NB4 (cell line): ENCODE measurements around the gene PTCD1.

Experiments used
- DNase-seq: peaks from one replicate; pipeline ENCODE4 v3.0.0; 2010; ENCODE audit warnings: low read depth
- H3K4me3 ChIP-seq: one replicate; pipeline ENCODE4 v1.5.1; 2011; ENCODE audit warnings: mild to moderate bottlenecking, low read depth, low read length, moderate library complexity
- CTCF ChIP-seq: IDR thresholded peaks from one replicate; pipeline ENCODE4 v1.5.1; 2012; ENCODE audit warnings: low read depth, low read length
- MYC ChIP-seq: IDR thresholded peaks from 2 replicates; pipeline ENCODE4 v1.6.1; 2011; ENCODE audit warnings: low read depth, low read length
- POLR2A ChIP-seq: IDR thresholded peaks from 2 replicates; pipeline ENCODE4 v1.6.1; 2011; ENCODE audit warnings: mild to moderate bottlenecking; ENCODE audit not compliant: insufficient read length; ENCODE audit errors: extremely low read depth
- TF ChIP-seq, protein P1 (sequence below): IDR thresholded peaks from 2 replicates; pipeline ENCODE4 v1.6.1; 2011; ENCODE audit warnings: low read depth, low read length

PTCD1 gene

GRCh38 chr7:99428972-99429566, 9.5 kb downstream of the PTCD1 start:
- no peak for DNase-seq
- no peak overlapping the region for H3K4me3 ChIP-seq
- TF ChIP-seq CTCF = no peak
- TF ChIP-seq, protein P1, sequence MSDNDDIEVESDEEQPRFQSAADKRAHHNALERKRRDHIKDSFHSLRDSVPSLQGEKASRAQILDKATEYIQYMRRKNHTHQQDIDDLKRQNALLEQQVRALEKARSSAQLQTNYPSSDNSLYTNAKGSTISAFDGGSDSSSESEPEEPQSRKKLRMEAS = no peak
- no peak for TF ChIP-seq POLR2A
- TF ChIP-seq MYC = no peak

- no peak for TF ChIP-seq POLR2A
- H3K4me3 ChIP-seq = no peak overlapping the region
- DNase-seq = no peak
Observed at GRCh38 chr7:99424932-99425730, 13.5 kb downstream of the PTCD1 start.

DNA sequence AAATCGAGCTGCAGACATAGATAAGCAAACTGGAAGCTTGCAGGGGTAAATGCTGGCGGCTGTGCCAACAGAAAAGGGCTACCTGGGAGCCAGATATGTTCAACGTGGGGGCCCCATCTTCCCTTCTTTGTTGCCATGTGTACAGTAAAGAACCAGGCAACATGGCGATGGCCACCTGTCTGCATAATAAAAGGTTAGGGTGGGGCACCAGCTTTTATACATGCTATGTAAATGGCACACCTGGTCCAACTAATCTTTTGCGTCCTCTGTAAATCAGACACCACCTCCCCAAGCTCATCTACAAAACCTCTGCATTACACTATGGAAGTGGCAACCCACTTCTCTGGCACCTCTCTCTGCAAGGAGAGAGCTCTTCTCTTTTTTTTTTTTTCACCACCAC, 16.0 kb downstream of the PTCD1 start:
- TF ChIP-seq POLR2A (no peak), CTCF (no peak), MYC (no peak)
- TF ChIP-seq, protein P1 = no peak
- no peak overlapping the region for H3K4me3 ChIP-seq
- DNase-seq = no peak

GRCh38 chr7:99422186-99422585, 16.4 kb downstream of the PTCD1 start:
- no peak for TF ChIP-seq POLR2A
- no peak for TF ChIP-seq MYC
- no peak for TF ChIP-seq CTCF
- TF ChIP-seq, protein P1 = no peak
- DNase-seq = no peak
- no peak overlapping the region for H3K4me3 ChIP-seq

DNA sequence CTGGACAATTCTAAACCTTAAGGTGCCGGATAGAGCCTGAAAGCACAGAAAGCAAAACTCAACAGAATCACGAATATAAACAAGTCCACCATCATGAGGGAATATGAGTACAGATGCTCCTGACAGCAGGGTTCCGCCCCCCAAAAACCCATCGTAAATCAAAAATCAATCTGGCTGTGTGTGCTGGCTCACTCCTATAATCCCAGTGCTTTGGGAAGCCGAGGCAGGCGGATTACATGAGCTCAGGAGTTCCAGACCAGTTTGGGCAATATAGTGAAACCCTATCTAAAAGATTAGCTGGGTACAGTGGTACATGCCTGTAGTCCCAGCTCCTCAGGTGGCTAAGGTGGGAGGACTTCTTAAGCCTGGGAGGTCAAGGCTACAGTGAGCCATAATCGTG, 17.6 kb downstream of the PTCD1 start:
- H3K4me3 ChIP-seq = no peak overlapping the region
- TF ChIP-seq POLR2A (no peak), CTCF (no peak), MYC (no peak)
- no peak for DNase-seq

DNA sequence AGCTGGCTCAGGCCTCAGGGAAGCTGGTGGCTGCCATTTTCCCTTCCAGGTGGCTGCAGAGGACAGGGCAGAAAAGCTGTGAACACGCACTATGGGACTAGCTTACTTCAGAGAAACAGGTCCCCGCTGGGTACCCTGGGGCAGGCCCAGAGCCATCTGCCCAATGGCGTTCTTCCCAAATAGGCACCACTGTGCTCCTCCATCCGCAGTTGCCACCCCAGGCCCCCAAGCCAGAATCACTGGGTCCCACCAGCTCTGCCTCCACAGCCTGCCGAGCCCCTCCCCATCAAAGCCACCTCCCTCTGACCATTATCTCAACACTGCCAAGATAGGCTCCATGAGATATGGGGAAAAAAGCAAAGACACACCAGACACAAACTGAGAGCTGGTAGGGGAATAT, 18.4 kb downstream of the PTCD1 start:
- no peak for DNase-seq
- H3K4me3 ChIP-seq = no peak overlapping the region
- TF ChIP-seq MYC = no peak
- TF ChIP-seq POLR2A = no peak
- no peak for TF ChIP-seq CTCF
- TF ChIP-seq, protein P1 = no peak
